ENCODE results near the gene ANKRD13B.

The ANKRD13B gene

GRCh38 chr17:29642171-29642611 lies 49.3 kb downstream of the ANKRD13B start (continued):
- TF ChIP-seq ZNF416 (tag by site-specific recombination; IDR thresholded peaks at IDR 0.05), result no peak
- TF ChIP-seq ZBTB8A (tag by site-specific recombination; IDR thresholded peaks at IDR 0.05), result 0 out of 2 replicates have a peak, but pooled peaks have one; percentile 29
- TF ChIP-seq KLF7 (tag by site-specific recombination; IDR thresholded peaks at IDR 0.05; ENCODE audit: borderline replicate concordance), result peak; percentile 56; the same call in 1 of the 2 replicates
- no peak for TF ChIP-seq ZNF585B (tag by site-specific recombination; IDR thresholded peaks at IDR 0.05)
- TF ChIP-seq ZNF501 (tag by site-specific recombination; IDR thresholded peaks at IDR 0.05), result peak; percentile 81
- TF ChIP-seq ZNF571 (tag by site-specific recombination; IDR thresholded peaks at IDR 0.05), result no peak
- TF ChIP-seq ZSCAN4 (tag by site-specific recombination; IDR thresholded peaks at IDR 0.05), result peak; percentile 50; the same call in 1 of the 2 replicates
- TF ChIP-seq ZNF600 (tag by site-specific recombination; IDR thresholded peaks at IDR 0.05), result peak; percentile 64; the same call in 1 of the 2 replicates
- TF ChIP-seq ZNF747 (tag by site-specific recombination; IDR thresholded peaks at IDR 0.05), result no peak
- TF ChIP-seq ZNF670 (tag by site-specific recombination; IDR thresholded peaks at IDR 0.05; ENCODE audit: low read depth), result no peak
- 0 out of 2 replicates have a peak, but pooled peaks have one; percentile 18 for TF ChIP-seq KLF16 (tag by site-specific recombination; IDR thresholded peaks at IDR 0.05)
- no peak for TF ChIP-seq ZNF768 (tag by site-specific recombination; IDR thresholded peaks at IDR 0.05)
- 0 out of 2 replicates have a peak, but pooled peaks have one; percentile 26 for TF ChIP-seq ZNF366 (tag by site-specific recombination; conservative IDR thresholded peaks at IDR 0.05)
- no peak for TF ChIP-seq HOXA7 (CRISPR knock-in tag; IDR thresholded peaks at IDR 0.05; ENCODE audit: borderline replicate concordance)
- TF ChIP-seq ZNF549 (tag by site-specific recombination; IDR thresholded peaks at IDR 0.05), result no peak
- TF ChIP-seq, protein P1, sequence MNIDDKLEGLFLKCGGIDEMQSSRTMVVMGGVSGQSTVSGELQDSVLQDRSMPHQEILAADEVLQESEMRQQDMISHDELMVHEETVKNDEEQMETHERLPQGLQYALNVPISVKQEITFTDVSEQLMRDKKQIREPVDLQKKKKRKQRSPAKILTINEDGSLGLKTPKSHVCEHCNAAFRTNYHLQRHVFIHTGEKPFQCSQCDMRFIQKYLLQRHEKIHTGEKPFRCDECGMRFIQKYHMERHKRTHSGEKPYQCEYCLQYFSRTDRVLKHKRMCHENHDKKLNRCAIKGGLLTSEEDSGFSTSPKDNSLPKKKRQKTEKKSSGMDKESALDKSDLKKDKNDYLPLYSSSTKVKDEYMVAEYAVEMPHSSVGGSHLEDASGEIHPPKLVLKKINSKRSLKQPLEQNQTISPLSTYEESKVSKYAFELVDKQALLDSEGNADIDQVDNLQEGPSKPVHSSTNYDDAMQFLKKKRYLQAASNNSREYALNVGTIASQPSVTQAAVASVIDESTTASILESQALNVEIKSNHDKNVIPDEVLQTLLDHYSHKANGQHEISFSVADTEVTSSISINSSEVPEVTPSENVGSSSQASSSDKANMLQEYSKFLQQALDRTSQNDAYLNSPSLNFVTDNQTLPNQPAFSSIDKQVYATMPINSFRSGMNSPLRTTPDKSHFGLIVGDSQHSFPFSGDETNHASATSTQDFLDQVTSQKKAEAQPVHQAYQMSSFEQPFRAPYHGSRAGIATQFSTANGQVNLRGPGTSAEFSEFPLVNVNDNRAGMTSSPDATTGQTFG (tag by site-specific recombination; IDR thresholded peaks at IDR 0.05; ENCODE audit: borderline replicate concordance), result no peak
- TF ChIP-seq ZNF654 (tag by site-specific recombination; IDR thresholded peaks at IDR 0.05; ENCODE audit: low read depth), result no peak
- 0 out of 2 replicates have a peak, but pooled peaks have one; percentile 11 for TF ChIP-seq KLF10 (tag by site-specific recombination; IDR thresholded peaks at IDR 0.05)
- TF ChIP-seq ZNF398 (tag by site-specific recombination; IDR thresholded peaks at IDR 0.05), result peak; percentile 27; the same call in 1 of the 2 replicates
- TF ChIP-seq ZNF658 (tag by site-specific recombination; IDR thresholded peaks at IDR 0.05), result no peak
- no peak for TF ChIP-seq REPIN1 (tag by site-specific recombination; IDR thresholded peaks at IDR 0.05; ENCODE audit: low read depth)
- TF ChIP-seq ZNF514 (tag by site-specific recombination; IDR thresholded peaks at IDR 0.05), result no peak
- TF ChIP-seq ZNF202 (tag by site-specific recombination; IDR thresholded peaks at IDR 0.05; ENCODE audit: borderline replicate concordance), result no peak
- no peak for TF ChIP-seq ZNF311 (tag by site-specific recombination; IDR thresholded peaks at IDR 0.05; ENCODE audit: borderline replicate concordance)
- TF ChIP-seq, protein P2, sequence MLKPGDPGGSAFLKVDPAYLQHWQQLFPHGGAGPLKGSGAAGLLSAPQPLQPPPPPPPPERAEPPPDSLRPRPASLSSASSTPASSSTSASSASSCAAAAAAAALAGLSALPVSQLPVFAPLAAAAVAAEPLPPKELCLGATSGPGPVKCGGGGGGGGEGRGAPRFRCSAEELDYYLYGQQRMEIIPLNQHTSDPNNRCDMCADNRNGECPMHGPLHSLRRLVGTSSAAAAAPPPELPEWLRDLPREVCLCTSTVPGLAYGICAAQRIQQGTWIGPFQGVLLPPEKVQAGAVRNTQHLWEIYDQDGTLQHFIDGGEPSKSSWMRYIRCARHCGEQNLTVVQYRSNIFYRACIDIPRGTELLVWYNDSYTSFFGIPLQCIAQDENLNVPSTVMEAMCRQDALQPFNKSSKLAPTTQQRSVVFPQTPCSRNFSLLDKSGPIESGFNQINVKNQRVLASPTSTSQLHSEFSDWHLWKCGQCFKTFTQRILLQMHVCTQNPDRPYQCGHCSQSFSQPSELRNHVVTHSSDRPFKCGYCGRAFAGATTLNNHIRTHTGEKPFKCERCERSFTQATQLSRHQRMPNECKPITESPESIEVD (tag by site-specific recombination; IDR thresholded peaks at IDR 0.05), result peak; percentile 92
- TF ChIP-seq ZNF624 (tag by site-specific recombination; IDR thresholded peaks at IDR 0.05), result no peak
- TF ChIP-seq, protein P3, sequence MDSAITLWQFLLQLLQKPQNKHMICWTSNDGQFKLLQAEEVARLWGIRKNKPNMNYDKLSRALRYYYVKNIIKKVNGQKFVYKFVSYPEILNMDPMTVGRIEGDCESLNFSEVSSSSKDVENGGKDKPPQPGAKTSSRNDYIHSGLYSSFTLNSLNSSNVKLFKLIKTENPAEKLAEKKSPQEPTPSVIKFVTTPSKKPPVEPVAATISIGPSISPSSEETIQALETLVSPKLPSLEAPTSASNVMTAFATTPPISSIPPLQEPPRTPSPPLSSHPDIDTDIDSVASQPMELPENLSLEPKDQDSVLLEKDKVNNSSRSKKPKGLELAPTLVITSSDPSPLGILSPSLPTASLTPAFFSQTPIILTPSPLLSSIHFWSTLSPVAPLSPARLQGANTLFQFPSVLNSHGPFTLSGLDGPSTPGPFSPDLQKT (IDR thresholded peaks at IDR 0.05; ENCODE audit: borderline replicate concordance, low read depth, low read length), result no peak
- TF ChIP-seq, protein P4, sequence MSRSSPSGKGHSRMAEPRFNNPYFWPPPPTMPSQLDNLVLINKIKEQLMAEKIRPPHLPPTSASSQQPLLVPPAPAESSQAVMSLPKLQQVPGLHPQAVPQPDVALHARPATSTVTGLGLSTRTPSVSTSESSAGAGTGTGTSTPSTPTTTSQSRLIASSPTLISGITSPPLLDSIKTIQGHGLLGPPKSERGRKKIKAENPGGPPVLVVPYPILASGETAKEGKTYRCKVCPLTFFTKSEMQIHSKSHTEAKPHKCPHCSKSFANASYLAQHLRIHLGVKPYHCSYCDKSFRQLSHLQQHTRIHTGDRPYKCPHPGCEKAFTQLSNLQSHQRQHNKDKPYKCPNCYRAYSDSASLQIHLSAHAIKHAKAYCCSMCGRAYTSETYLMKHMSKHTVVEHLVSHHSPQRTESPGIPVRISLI (tag by site-specific recombination; IDR thresholded peaks at IDR 0.05), result 0 out of 2 replicates have a peak, but pooled peaks have one; percentile 9
